OCI-LY7 (cell line): ENCODE data around the gene CATSPERD.

Experiments used
- EZH2phosphoT487 ChIP-seq: fragments of 200-600 bp; sonication (generic); IDR thresholded peaks from 2 replicates; pipeline ENCODE4 v1.6.1; 2018; ENCODE audit warnings: low read depth, borderline replicate concordance, mild to moderate bottlenecking, mixed run types, antibody characterized with exemption, low read length, moderate library complexity, mixed read lengths
- TF ChIP-seq, protein P1 (sequence below): fragments of 200-600 bp; sonication (generic); conservative IDR thresholded peaks from 2 replicates; pipeline ENCODE4 v1.5.1; 2014; ENCODE audit warnings: mild to moderate bottlenecking, antibody characterized with exemption, low read length, moderate library complexity, mixed read lengths

GRCh38 chr19:5782322-5782721 lies 61.9 kb downstream of the CATSPERD start:
- TF ChIP-seq, protein P1, sequence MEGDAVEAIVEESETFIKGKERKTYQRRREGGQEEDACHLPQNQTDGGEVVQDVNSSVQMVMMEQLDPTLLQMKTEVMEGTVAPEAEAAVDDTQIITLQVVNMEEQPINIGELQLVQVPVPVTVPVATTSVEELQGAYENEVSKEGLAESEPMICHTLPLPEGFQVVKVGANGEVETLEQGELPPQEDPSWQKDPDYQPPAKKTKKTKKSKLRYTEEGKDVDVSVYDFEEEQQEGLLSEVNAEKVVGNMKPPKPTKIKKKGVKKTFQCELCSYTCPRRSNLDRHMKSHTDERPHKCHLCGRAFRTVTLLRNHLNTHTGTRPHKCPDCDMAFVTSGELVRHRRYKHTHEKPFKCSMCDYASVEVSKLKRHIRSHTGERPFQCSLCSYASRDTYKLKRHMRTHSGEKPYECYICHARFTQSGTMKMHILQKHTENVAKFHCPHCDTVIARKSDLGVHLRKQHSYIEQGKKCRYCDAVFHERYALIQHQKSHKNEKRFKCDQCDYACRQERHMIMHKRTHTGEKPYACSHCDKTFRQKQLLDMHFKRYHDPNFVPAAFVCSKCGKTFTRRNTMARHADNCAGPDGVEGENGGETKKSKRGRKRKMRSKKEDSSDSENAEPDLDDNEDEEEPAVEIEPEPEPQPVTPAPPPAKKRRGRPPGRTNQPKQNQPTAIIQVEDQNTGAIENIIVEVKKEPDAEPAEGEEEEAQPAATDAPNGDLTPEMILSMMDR, result no peak
- no peak for TF ChIP-seq EZH2phosphoT487
